OCI-LY3 (cell line): ENCODE results near the gene KDM4E.

Experiments used
- H2AFZ ChIP-seq: fragments of 200-600, 300-600 bp; shearing (Covaris generic); 2 replicates; pipeline ENCODE4 v1.6.0; 2014; ENCODE audit warnings: antibody characterized with exemption, low read depth, low read length
- H3K27ac ChIP-seq: fragments of 200-600, 300-600 bp; sonication (generic); 2 replicates; pipeline ENCODE4 v1.5.1; 2014; ENCODE audit warnings: mild to moderate bottlenecking, low read length, moderate library complexity, mixed read lengths
- H3K27me3 ChIP-seq: fragments of 200-600, 300-600 bp; sonication (generic); 2 replicates; pipeline ENCODE4 v1.6.1; 2014; ENCODE audit warnings: low read depth, low read length, mixed read lengths
- H3K36me3 ChIP-seq: fragments of 200-600, 300-600 bp; sonication (generic); replicated peaks from 2 replicates; pipeline ENCODE3; 2014; ENCODE audit warnings: low read depth, low read length, mixed read lengths
- H3K4me1 ChIP-seq: fragments of 300-600, 200-600 bp; sonication (generic); 2 replicates; pipeline ENCODE4 v1.6.1; 2014; ENCODE audit warnings: low read length, mixed read lengths
- H3K4me2 ChIP-seq: fragments of 200-600, 300-600 bp; sonication (generic); 2 replicates; pipeline ENCODE4 v1.6.1; 2014; ENCODE audit warnings: low read length, mixed read lengths
- H3K4me3 ChIP-seq: fragments of 300-600, 200-600 bp; sonication (generic); 2 replicates; pipeline ENCODE4 v1.5.1; 2014; ENCODE audit warnings: antibody characterized with exemption, mild to moderate bottlenecking, low read length, moderate library complexity
- H3K79me2 ChIP-seq: fragments of 300-600, 200-600 bp; shearing (Covaris generic); 2 replicates; pipeline ENCODE4 v1.6.1; 2014; ENCODE audit warnings: mild to moderate bottlenecking, low read length, mixed read lengths
- H3K9ac ChIP-seq: fragments of 300-600, 200-600 bp; shearing (Covaris generic); 2 replicates; pipeline ENCODE4 v1.6.0; 2014; ENCODE audit warnings: mild to moderate bottlenecking, low read length, moderate library complexity
- H3K9me3 ChIP-seq: fragments of 200-600, 300-600 bp; shearing (Covaris generic); 2 replicates; pipeline ENCODE4 v1.6.1; 2014; ENCODE audit warnings: low read length, mixed read lengths; ENCODE audit not compliant: insufficient read depth
- H4K20me1 ChIP-seq: fragments of 200-600, 300-600 bp; sonication (generic); 2 replicates; pipeline ENCODE4 v1.6.1; 2016; ENCODE audit warnings: low read length, mixed read lengths; ENCODE audit not compliant: insufficient read depth
- CTCF ChIP-seq: fragments of 200-600, 300-600 bp; sonication (generic); IDR thresholded peaks from 2 replicates; pipeline ENCODE4 v1.5.1; 2014; ENCODE audit warnings: antibody characterized with exemption, low read length, low read depth
- EZH2phosphoT487 ChIP-seq: fragments of 200-600 bp; shearing (Covaris generic); IDR thresholded peaks from 2 replicates; pipeline ENCODE4 v1.6.1; 2018; ENCODE audit warnings: antibody characterized with exemption, mixed run types, low read depth

KDM4E gene

GRCh38 chr11:95058621-95059020 is 33.6 kb downstream of the KDM4E start:
- TF ChIP-seq CTCF (no peak), EZH2phosphoT487 (no peak)
- H3K4me2 ChIP-seq = no peak overlapping the region
- no peaks in the 10 kb centered on the region for H3K79me2 ChIP-seq
- peaks cover 11% of the 10 kb centered on the region; the same call in 1 of the 2 replicates for H3K27me3 ChIP-seq
- no peaks in the 10 kb centered on the region for H4K20me1 ChIP-seq
- H2AFZ ChIP-seq = no peak overlapping the region
- no peak overlapping the region for H3K27ac ChIP-seq
- peaks cover 5% of the 10 kb centered on the region for H3K4me1 ChIP-seq
- H3K9ac ChIP-seq = no peak overlapping the region
- no peaks in the 10 kb centered on the region for H3K36me3 ChIP-seq
- H3K9me3 ChIP-seq = no peaks in the 10 kb centered on the region
- no peak overlapping the region for H3K4me3 ChIP-seq

GRCh38 chr11:95059046-95059445 is 34.0 kb downstream of the KDM4E start:
- TF ChIP-seq EZH2phosphoT487 = no peak
- TF ChIP-seq CTCF = no peak
- no peak overlapping the region for H3K9ac ChIP-seq

GRCh38 chr11:95065336-95065735 is 40.3 kb downstream of the KDM4E start:
- Histone ChIP-seq H4K20me1 (no peaks in the 10 kb centered on the region), H3K4me2 (no peak overlapping the region)

More at GRCh38 chr11:95059046-95059445, 34.0 kb downstream of the KDM4E start:
- no peak overlapping the region for H3K4me3 ChIP-seq
- no peaks in the 10 kb centered on the region for H4K20me1 ChIP-seq
- H2AFZ ChIP-seq = no peak overlapping the region
- H3K4me2 ChIP-seq = no peak overlapping the region
- no peaks in the 10 kb centered on the region for H3K79me2 ChIP-seq
- H3K9me3 ChIP-seq = no peaks in the 10 kb centered on the region
- no peaks in the 10 kb centered on the region for H3K36me3 ChIP-seq
- peaks cover 11% of the 10 kb centered on the region; the same call in 1 of the 2 replicates for H3K27me3 ChIP-seq
- H3K27ac ChIP-seq = no peak overlapping the region
- peaks cover 5% of the 10 kb centered on the region for H3K4me1 ChIP-seq

GRCh38 chr11:95066716-95067038 is 41.6 kb downstream of the KDM4E start, which contains the start of gene SRSF8:
Gene SRSF8, plus strand, starts transcription at chr11:95066919. Its CDS starts 308 bp downstream, at chr11:95067227.
- peak within 1 kb of the TSS; percentile 99 for H3K4me3 ChIP-seq
- peak within 1 kb of the TSS; percentile 91 for H3K4me2 ChIP-seq
- H2AFZ ChIP-seq = peak within 1 kb of the TSS; percentile 76
- H3K9me3 ChIP-seq = no peaks in the 10 kb centered on the region
- TF ChIP-seq CTCF (no peak; the same call in 1 of the 2 replicates), EZH2phosphoT487 (no peak)
- peak within 1 kb of the TSS; percentile 46 for H3K27ac ChIP-seq
- no peaks in the 10 kb centered on the region for H3K36me3 ChIP-seq
- peaks cover 2% of the 10 kb centered on the region; the same call in 1 of the 2 replicates for H3K27me3 ChIP-seq
- peaks cover 18% of the 10 kb centered on the region for H3K79me2 ChIP-seq
- H3K4me1 ChIP-seq = peaks cover 12% of the 10 kb centered on the region
- peak within 1 kb of the TSS; percentile 71 for H3K9ac ChIP-seq
- no peaks in the 10 kb centered on the region for H4K20me1 ChIP-seq

More at GRCh38 chr11:95065336-95065735, 40.3 kb downstream of the KDM4E start:
- Histone ChIP-seq H3K4me3 (no peak overlapping the region), H3K27me3 (peaks cover 7% of the 10 kb centered on the region; the same call in 1 of the 2 replicates), H3K9me3 (no peaks in the 10 kb centered on the region), H3K79me2 (peaks cover 18% of the 10 kb centered on the region), H3K9ac (no peak overlapping the region), H3K4me1 (peaks cover 12% of the 10 kb centered on the region), H3K27ac (no peak overlapping the region), H3K36me3 (no peaks in the 10 kb centered on the region), H2AFZ (no peak overlapping the region)
- no peak for TF ChIP-seq EZH2phosphoT487
- no peak for TF ChIP-seq CTCF
